ENCODE data around the gene KLF15. TPM values are rescaled to one million over a fixed set of nuclear protein-coding genes. Genes with fewer than 3 reads are reported as not detected.

KLF15 gene
- total RNA-seq, 1 donor from 2014 or later = 0.31 TPM

DNA sequence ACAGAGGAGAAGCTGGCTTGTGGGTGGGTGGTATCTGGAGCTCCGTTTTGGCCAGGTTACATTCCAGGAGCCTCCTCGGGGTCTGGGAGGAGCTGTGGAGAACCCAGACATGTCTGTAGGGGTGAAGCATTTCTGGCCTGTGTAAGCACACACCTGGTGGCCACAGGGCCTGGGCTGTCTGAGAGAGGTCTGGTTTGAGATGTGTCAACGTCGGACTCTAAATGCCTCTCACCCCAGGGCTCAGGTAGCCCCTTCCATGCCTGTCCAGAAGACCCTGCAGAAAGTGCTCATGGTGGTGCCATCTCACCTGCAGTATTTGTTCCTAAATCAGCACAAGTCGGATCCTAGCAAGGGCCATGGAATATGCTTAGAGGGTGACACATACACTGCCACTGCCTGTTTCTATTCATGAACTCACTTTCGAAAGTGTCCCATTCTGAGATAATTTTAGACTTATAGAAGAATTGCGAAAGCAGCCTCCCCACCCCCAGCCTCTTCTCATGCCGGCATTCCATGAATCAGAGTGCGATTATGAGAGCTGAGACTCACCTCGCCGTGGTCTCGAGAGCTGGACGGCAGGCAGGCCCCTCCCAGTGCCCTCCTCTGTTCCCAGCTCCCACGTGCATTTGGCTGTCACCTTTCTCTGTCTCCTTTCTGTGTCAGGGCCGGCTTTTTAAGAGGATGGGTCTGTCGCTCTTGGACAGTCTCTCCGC lies 63.7 kb downstream of the KLF15 start:
- ATAC-seq (ENCODE audit: low read depth) = no peak

More for the DNA sequence above, 63.7 kb downstream of the KLF15 start:
- H3K9me3 Mint-ChIP-seq = no peaks in the 10 kb centered on the region
- TF ChIP-seq, protein P1, sequence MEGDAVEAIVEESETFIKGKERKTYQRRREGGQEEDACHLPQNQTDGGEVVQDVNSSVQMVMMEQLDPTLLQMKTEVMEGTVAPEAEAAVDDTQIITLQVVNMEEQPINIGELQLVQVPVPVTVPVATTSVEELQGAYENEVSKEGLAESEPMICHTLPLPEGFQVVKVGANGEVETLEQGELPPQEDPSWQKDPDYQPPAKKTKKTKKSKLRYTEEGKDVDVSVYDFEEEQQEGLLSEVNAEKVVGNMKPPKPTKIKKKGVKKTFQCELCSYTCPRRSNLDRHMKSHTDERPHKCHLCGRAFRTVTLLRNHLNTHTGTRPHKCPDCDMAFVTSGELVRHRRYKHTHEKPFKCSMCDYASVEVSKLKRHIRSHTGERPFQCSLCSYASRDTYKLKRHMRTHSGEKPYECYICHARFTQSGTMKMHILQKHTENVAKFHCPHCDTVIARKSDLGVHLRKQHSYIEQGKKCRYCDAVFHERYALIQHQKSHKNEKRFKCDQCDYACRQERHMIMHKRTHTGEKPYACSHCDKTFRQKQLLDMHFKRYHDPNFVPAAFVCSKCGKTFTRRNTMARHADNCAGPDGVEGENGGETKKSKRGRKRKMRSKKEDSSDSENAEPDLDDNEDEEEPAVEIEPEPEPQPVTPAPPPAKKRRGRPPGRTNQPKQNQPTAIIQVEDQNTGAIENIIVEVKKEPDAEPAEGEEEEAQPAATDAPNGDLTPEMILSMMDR (IDR thresholded peaks at IDR 0.05) = no peak
- H3K4me3 Mint-ChIP-seq = no peak overlapping the region
- ChIA-PET POLR2A (no interaction called here), CTCF (no interaction called here)
- no peak for DNase-seq
- peaks cover 8% of the 10 kb centered on the region for H3K27me3 Mint-ChIP-seq
- intact Hi-C loops (cut with micrococcal nuclease) = no loop called here
- no peaks in the 10 kb centered on the region for H3K4me1 Mint-ChIP-seq
- no peaks in the 10 kb centered on the region for H3K36me3 Mint-ChIP-seq (ENCODE audit: low read depth)
- no peak overlapping the region for H3K27ac Mint-ChIP-seq

Other genes with a start within 250 kb of the KLF15 start
- gene ALDH1L1, start 176.8 kb downstream of the KLF15 start, total RNA-seq = not detected in 2 replicates
- not detected in 2 replicates for gene CFAP100, start 37.5 kb upstream of the KLF15 start, total RNA-seq
- 37.4 and 45.4 TPM in 2 replicates for gene ZXDC, start 118.5 kb upstream of the KLF15 start, total RNA-seq
- not detected in 2 replicates for gene UROC1, start 160.4 kb upstream of the KLF15 start, total RNA-seq
- not detected in 2 replicates for gene CHST13, start 166.7 kb upstream of the KLF15 start, total RNA-seq
- gene C3orf22, start 201.5 kb upstream of the KLF15 start, total RNA-seq = not detected in 2 replicates

Measured in activated B cell treated with CpG ODN at 0.5 μM for 24 hours (primary cell).